Renal pelvis (tissue), 12 donors: Measurements from ENCODE around the gene SH3RF1. TPM values are rescaled to one million over a fixed set of nuclear protein-coding genes. Genes with fewer than 3 reads are reported as not detected.
A peak's percentile ranks its signal among the peaks of the same experiment; 100 is the strongest.
"Not testable (repeated sequence)": the region's sequence is repeated elsewhere in the genome, so short reads cannot be mapped to it uniquely, and the experiment has no call there.

Experiments used
- DNase-seq: peaks from one replicate; pipeline ENCODE4 v3.0.0-alpha.2; 2013
- long read RNA-seq, 16 experiments: transcript quantifications; one replicate each; lab custom pipeline, GENCODE V29; 2026
- polyA plus RNA-seq, 3 donors: library from polyadenylated mRNA; unstranded; fragments of 120-200 nt; gene quantifications; one replicate each; pipeline ENCODE4 v1.2.1, GENCODE V29; 2013; ENCODE audit not compliant: insufficient read length in 3 of 3

SH3RF1 gene
- 10 to 100 TPM; 27.9 to 32.2 (median 29.5) TPM for polyA plus RNA-seq
- long read RNA-seq, donor 1, full-length matches to known transcripts = 1 of 1 reads
- long read RNA-seq, donor 1, partial matches to known transcripts = 0 of 1 reads
- long read RNA-seq, donor 1, other reads (novel, unspliced or antisense) = 0 of 1 reads
- long read RNA-seq, donor 2, full-length matches to known transcripts = 2 of 23 reads
- long read RNA-seq, donor 2, partial matches to known transcripts = 21 of 23 reads
- long read RNA-seq, donor 2, other reads (novel, unspliced or antisense) = 0 of 23 reads
- long read RNA-seq, donor 3, full-length matches to known transcripts = 1 of 32 reads
- long read RNA-seq, donor 3, partial matches to known transcripts = 31 of 32 reads
- long read RNA-seq, donor 3, other reads (novel, unspliced or antisense) = 0 of 32 reads
- long read RNA-seq, donor 4, full-length matches to known transcripts = 2 of 19 reads
- long read RNA-seq, donor 4, partial matches to known transcripts = 17 of 19 reads
- long read RNA-seq, donor 4, other reads (novel, unspliced or antisense) = 0 of 19 reads
- long read RNA-seq, donor 5 = 0 reads
- long read RNA-seq, donor 6, full-length matches to known transcripts = 11 of 56 reads
- long read RNA-seq, donor 6, partial matches to known transcripts = 45 of 56 reads
- long read RNA-seq, donor 6, other reads (novel, unspliced or antisense) = 0 of 56 reads
- long read RNA-seq, donor 7, full-length matches to known transcripts = 1 of 1 reads
- long read RNA-seq, donor 7, partial matches to known transcripts = 0 of 1 reads
- long read RNA-seq, donor 7, other reads (novel, unspliced or antisense) = 0 of 1 reads
- long read RNA-seq, donor 8 = 0 reads
- long read RNA-seq, donor 9, full-length matches to known transcripts = 4 of 10 reads
- long read RNA-seq, donor 9, partial matches to known transcripts = 6 of 10 reads
- long read RNA-seq, donor 9, other reads (novel, unspliced or antisense) = 0 of 10 reads
- long read RNA-seq, donor 10, full-length matches to known transcripts = 1 of 33 reads
- long read RNA-seq, donor 10, partial matches to known transcripts = 32 of 33 reads
- long read RNA-seq, donor 10, other reads (novel, unspliced or antisense) = 0 of 33 reads
- long read RNA-seq, donor 11, full-length matches to known transcripts = 2 of 7 reads
- long read RNA-seq, donor 11, partial matches to known transcripts = 5 of 7 reads
- long read RNA-seq, donor 11, other reads (novel, unspliced or antisense) = 0 of 7 reads
- long read RNA-seq, donor 12, full-length matches to known transcripts = 4 of 19 reads
- long read RNA-seq, donor 12, partial matches to known transcripts = 15 of 19 reads
- long read RNA-seq, donor 12, other reads (novel, unspliced or antisense) = 0 of 19 reads
- long read RNA-seq, donor 13 = 0 reads
- long read RNA-seq, donor 14, partial matches to known transcripts = 0 of 3 reads
- long read RNA-seq, donor 14, other reads (novel, unspliced or antisense) = 0 of 3 reads
- long read RNA-seq, donor 15, full-length matches to known transcripts = 3 of 48 reads
- long read RNA-seq, donor 15, partial matches to known transcripts = 45 of 48 reads
- long read RNA-seq, donor 15, other reads (novel, unspliced or antisense) = 0 of 48 reads
- long read RNA-seq, donor 16, partial matches to known transcripts = 37 of 37 reads
- long read RNA-seq, donor 16, other reads (novel, unspliced or antisense) = 0 of 37 reads

- DNase-seq = peak; percentile 89
Measured at GRCh38 chr4:169270810-169271691, at the start of gene SH3RF1. TSS of gene SH3RF1 (minus strand) at chr4:169270956. CDS start at chr4:169269212, 1,744 bp downstream.

- no peak for DNase-seq
Measured at GRCh38 chr4:169315530-169316343, 45.0 kb upstream of the SH3RF1 start.

- DNase-seq = peak; percentile 71
Measured at GRCh38 chr4:169314906-169315305, 44.1 kb upstream of the SH3RF1 start.

DNA sequence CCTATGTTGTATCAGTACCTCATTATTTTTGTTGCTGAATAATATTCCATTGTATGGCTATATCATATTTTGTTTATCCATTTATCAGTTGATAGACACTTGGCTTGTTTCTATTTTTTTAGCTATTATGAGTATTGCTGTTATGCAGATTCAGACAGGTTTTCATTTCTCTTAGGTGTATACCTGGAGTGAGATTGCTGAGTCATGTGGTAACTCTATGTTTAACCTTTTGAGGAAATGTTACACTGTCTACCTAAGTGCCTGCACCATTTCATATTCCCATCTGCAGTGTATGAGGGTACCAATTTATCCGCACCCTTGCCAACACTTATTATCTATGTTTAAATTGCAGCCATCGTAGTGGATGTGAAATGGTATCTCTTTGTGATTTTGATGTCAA, 43.0 kb upstream of the SH3RF1 start:
- no peak for DNase-seq

DNA sequence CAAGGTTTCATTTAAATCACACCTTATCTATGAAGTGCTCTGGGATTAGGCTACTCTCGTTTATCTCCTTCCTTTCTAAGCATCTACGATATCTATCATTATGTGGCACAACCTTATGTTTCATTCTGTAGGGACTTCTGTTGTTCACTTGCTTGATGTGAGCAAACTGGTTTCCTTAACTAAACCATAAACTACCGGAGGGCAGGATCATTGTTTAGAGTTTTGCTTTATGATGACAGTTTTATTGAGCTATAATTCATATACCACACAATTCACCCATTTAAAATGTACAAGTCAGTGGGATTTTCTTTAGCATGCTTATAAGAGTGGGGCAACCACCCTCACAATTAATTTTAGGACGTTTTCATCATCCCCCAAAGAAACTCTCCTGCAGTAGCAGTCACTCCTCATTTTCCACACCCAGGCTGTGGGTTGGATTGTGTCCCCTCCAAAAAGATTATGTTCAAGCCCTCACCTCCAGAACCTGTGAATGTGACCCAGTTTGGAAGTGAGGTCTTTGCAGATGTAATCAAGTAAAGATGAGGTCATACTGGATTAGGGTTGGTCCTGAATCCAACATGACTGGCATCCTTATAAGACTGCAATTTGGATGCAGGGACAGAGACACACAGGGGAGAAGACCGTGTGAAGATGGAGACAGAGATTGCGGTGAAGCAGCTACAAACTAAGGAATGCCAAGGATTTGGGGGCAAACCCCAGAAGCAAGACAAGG, 42.1 kb upstream of the SH3RF1 start:
- no peak for DNase-seq

GRCh38 chr4:169311643-169312365, 41.0 kb upstream of the SH3RF1 start:
- DNase-seq = peak; percentile 48

- DNase-seq = no peak
Measured at GRCh38 chr4:169309326-169309967, 38.7 kb upstream of the SH3RF1 start.

DNA sequence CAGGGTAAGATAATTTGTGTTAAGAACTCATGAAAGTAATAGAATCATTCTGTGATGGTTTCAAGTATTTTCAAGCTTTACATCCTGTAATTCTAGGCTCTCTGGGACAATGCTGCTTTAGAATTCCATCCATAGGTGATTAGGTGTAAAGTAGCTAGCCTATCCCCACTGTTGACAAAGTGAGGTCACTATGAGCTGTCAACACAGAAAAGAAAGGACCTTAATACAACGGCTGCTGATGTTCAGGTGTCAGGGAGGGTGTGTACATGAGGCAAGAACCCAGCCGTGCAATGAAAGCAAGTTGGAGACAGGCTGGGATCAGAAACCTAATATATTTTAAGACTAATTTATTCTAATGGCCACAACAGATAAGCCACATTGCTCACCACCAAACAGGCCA, 36.8 kb upstream of the SH3RF1 start:
- DNase-seq = no peak

GRCh38 chr4:169305651-169306050, 34.9 kb upstream of the SH3RF1 start:
- no peak for DNase-seq

GRCh38 chr4:169305173-169305572, 34.4 kb upstream of the SH3RF1 start:
- no peak for DNase-seq

DNA sequence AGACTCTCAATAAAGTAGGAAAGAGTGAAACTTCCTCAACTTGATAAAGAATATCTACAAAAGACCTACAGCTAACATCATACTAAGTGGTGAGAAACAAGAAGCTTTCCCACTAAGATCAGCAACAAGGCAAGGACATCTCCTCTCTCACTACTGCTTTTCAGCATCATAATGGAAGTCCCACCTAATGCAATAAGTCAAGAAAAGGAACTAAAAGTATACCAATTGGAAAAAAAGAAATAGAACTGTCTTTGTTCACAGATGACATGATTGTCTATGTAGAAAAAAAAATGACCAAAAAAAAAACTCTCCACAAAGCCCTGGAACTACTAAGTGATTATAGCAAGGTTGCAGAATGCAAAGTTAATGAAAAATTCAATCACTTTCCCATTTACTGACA, 25.1 kb upstream of the SH3RF1 start:
- no peak for DNase-seq

GRCh38 chr4:169293343-169294176, 22.8 kb upstream of the SH3RF1 start:
- no peak for DNase-seq

DNA sequence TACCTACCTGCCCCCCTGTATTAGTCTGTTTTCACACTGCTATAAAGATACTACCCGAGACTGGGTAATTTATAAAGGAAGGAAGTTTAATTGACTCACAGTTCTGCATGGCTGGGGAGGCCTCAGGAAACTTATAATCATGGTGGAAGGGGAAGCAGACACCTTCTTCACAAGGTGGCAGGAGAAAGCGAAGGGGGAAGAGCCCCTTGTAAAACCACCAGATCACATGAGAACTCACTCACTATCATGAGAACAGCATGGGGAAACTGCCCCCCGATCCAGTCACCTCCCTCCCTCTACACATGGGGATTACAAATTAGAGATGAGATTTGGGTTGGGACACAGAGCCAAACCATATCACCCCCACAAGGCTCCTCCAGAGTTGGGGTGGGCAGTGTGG, 17.2 kb upstream of the SH3RF1 start:
- DNase-seq = not testable (repeated sequence)

DNA sequence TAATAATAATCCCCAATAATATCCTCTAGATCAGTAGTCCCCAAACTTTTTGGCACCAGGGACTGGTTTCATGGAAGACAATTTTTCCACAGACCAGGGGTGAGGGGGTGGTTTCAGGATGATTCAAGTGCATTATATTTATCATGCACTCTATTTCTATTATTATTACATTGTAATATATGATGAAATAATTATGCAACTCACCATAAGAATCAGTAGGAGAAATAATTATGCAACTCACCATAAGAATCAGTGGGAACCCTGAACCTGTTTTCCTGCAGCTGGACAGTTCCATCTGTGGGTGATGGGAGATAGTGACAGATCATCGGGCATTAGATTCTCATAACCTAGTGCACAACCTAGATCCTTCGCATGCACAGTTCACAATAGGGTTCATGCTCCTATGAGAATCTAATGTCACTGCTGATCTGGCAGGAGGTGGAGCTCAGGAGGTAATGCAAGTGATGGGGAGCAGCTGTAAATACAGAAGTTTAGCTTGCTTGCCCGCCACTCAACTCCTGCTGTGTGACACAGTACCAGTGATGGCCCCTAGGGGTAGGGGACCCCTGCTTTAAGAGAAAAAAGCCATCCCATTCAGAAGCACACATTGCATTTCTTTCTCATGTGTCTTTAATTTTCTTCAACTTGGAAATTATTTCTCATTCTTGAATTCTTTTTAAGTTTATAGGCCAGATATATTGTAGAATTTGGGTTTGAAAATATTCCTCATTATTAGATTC, 16.0 kb upstream of the SH3RF1 start:
- no peak for DNase-seq

- DNase-seq = no peak
Measured at GRCh38 chr4:169283114-169283509, 12.4 kb upstream of the SH3RF1 start.
